IPS-18c (cell line): Measurements from ENCODE around the gene UBASH3B.
A peak's percentile ranks its signal among the peaks of the same experiment; 100 is the strongest.

Experiments used
- H3K4me3 ChIP-seq: 2 replicates; pipeline ENCODE4 v1.7.0; 2013; ENCODE audit warnings: low read depth, mild to moderate bottlenecking, low read length, moderate library complexity; ENCODE audit not compliant: insufficient read depth
- H3K9me3 ChIP-seq: one replicate; pipeline ENCODE4 v1.6.1; 2013; ENCODE audit warnings: mild to moderate bottlenecking, low read length, moderate library complexity; ENCODE audit not compliant: control insufficient read depth, insufficient read depth

UBASH3B gene

DNA sequence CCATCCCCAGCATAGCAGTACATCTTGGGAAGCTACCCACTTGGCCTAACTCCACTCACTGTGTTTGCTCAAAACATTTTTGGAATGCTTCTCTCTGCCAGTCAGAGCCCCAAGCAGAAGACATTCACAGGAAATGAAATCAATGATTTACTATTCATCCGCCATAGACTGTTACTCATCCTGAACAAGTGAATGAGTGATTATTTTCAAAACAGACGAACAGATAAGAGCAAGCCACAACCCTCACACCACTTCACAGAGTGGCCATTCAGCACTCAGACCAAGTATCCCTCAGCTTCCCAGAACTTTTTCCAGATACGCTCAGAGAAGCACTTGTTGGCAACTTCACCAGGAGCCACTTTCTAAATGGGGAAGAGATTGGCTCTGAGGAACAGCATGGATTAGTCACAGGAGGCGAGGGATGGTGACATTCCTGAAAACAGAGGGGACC lies 13.0 kb upstream of the UBASH3B start:
- no peaks in the 10 kb centered on the region for H3K9me3 ChIP-seq
- no peak overlapping the region for H3K4me3 ChIP-seq

DNA sequence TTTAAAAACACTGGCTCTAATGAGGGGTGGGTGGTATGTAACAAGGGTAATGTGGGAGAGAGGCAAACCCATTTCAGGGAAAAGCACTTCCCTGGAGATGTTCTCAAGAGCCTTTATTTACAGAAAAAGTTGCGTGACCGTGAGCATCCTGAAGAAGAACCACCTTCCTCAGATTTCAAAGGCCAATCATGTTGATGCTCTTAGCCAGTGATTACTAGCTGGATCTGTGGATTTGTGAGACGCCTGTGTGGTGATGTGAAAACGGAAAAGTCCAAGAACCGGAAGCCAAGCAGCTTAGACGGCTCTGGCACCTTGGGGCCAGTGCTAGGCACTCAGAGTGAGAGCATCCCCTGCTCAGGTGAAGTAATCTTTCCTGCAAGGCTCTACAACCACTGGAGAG lies 12.6 kb upstream of the UBASH3B start:
- Histone ChIP-seq H3K9me3 (no peaks in the 10 kb centered on the region), H3K4me3 (no peak overlapping the region)

DNA sequence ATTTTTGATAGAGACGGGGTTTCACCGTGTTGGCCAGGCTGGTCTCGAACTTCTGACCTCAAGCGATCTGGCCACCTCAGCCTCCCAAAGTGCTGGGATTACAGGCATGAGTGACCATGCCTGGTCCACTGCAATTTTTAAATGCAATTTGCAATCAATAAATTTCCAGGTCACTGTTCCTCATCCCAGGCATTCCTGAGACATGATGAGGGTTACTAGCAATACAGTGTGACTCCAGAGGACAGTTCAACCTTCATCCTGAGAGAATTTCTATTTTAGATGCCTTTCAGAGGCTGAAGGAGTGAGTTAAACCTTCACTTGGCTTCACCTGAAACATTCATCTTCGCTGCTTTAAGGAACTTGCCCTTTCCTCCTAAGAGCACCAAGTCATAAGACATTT lies 9.7 kb upstream of the UBASH3B start:
- Histone ChIP-seq H3K9me3 (no peaks in the 10 kb centered on the region), H3K4me3 (no peak overlapping the region)

DNA sequence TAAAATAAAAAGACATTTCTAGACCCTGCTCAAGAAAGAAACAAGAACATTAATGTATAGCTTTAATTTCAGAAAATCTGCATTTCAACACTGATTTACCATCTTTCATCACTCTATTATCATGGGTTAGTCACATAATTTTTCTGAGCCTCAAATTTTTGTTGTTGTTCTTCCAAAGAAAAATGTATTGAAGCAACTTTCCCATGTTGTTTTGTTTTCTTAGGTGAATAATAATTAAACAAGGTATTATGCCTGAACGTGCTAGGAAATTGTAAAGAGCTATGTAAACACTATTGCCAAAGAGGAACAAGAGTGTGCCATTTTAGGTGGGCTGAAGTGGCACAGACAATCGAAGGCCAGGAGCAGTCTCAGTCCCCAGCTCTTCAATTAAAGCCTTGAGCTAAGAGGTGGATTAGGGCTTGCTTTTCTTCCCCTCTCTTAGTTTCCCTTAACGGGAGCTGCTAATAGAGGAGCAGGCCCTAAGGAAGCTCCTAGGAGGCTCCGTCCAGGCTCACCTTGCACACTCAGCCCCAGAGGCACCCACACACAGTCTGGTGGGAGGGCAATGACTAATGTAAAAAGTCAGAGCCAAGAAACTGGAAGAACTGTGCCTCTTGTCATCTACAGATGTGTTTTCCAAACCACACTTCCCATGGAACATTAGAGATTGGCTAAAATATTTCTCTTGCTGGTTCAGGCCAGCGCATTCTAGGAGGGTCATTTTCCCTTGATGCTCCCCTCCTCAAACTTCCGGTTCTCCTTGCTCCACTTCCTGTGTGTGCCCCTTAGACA lies 8.8 kb upstream of the UBASH3B start:
- no peak overlapping the region for H3K4me3 ChIP-seq
- H3K9me3 ChIP-seq = no peaks in the 10 kb centered on the region

DNA sequence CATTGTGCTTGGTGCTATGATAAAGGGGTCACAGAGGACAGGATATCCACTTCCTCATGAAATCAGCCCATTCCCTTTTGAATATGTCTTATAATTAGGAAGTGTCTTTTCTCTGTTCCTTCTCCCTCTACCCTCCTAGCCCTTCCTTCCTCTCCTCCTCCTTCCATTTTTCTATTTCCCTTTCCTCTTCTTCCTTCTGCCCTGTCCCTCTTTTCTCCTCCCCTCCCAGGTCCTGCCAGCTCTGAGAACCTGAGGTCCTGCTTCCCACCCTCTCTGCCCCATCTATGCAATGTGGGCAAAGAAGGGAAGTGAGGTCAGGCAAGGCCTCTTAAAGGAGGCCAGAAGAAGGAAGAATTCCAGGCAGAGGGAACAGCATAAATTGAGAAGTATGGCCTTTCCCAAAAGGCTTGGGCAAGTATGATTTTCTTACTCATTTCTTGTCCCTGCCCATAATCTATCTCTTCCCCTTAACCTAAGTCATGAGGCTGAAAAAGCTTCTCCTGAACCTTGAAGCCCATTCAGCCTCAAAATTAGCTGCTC lies 7.7 kb upstream of the UBASH3B start:
- no peaks in the 10 kb centered on the region for H3K9me3 ChIP-seq
- H3K4me3 ChIP-seq = no peak overlapping the region

DNA sequence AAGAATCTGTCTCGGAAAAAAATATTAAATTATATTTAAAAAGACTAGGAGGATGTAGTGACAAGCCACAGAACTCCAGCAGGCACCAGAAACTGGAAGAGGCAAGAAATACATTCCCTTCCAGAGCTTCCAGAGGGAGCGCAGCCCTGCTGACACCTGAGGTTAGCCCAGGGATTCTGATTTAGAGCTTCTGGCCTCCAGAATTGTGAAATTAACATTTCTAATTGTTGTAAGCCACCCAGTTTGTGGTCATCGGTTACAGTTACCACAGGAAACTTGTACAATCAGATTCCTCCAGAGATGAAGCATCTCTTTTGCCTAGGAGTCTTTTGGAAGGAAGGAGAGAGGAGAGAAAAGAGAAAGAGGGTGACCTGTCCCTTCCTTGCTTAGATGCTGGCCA lies 6.4 kb upstream of the UBASH3B start:
- H3K9me3 ChIP-seq = no peaks in the 10 kb centered on the region
- no peak overlapping the region for H3K4me3 ChIP-seq

DNA sequence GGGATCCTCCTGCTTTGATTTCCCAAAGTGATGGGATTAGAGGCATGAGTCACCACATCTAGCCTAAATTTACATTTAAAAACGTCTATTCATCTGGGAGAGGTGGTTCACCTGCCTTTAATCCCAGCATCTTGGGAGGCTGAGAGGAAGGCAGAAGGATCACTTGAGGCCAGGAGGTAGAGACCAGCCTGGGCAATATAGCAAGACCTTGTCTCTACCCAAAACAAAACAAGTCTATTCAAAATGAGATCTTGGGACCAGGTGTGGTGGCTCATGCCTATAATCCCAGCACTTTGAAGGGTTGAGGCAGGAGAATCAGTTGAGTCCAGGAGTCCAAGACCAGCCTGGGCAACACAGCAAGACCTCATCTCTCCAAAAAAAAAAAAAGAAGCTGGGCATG lies 4.9 kb upstream of the UBASH3B start:
- no peak overlapping the region for H3K4me3 ChIP-seq

DNA sequence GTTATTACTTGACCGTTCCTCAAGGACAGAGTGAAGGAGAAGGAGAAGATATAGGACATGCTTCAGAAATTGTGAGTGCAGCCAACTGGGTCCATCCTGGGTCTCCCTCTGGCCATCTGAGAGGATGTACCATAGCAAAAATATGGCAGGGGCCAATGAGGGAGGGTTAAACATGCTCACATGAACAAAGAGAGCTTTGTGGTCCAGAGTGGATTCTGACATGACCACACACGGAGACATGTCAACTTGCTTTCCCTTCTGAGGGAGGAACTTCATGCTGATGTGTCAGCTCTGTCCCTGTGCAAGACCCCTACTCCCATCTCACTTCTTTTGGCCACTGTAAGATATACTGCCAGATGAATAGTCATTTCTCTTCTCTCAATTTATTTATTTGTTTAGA lies 3.0 kb upstream of the UBASH3B start:
- Histone ChIP-seq H3K4me3 (no peak overlapping the region), H3K9me3 (peaks cover 2% of the 10 kb centered on the region)

More for the DNA sequence above, 4.9 kb upstream of the UBASH3B start:
- peaks cover 2% of the 10 kb centered on the region for H3K9me3 ChIP-seq

DNA sequence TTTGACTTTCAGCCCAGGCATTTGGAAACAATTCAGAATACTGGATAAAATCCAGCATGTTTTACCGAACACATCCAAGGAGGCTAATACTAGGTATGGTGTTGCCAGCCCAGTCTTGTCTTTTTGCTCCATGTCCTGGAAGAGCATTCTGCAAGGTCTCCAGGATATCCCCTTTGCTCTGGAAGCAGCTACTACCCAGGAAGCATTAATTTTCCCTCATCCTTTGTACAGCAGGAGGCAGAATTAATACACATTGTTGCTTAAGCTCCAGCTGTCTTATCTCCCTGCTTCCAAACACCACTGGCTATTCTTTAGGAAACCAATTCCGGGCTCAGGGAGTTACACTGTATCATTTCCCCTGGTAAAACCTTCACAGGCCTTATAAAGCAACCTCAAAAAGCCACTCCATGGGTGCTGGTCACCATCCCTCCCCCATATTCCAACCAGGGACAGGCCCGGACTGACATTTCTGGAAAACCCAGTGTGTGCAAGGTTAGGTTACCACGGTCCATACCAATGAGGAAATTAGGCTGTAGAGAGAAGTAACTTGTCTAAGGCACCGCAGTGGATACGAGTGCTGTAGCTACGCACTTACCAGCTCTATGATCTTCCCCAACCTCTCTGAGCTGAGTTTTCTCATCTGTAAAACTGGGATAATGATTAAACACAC lies 1.5 kb upstream of the UBASH3B start:
- no peak overlapping the region for H3K4me3 ChIP-seq
- H3K9me3 ChIP-seq = peaks cover 4% of the 10 kb centered on the region

DNA sequence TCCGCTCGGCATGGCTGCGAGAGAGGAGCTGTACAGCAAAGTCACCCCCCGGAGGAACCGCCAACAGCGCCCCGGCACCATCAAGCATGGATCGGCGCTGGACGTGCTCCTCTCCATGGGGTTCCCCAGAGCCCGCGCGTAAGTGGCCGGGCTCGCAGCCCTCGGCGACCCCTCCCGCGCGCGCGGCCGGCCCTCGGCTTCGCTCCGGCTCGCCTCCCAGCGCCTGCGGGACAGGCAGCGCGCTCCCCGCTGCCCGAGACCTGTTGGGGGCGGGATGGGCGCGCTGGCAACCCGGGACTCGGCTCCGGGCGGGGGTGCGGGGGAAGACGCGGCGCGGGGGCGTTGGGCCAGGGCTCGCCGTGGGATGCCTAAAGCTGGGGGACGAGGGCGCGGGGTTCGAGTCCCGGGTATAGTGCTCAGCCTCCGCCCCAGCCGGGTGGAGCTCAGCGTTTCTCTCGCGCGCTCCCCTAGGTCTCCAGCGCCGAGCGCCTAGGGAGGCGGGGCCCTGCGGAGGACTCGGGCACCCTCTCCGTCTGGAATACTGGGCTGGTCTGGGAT lies 630 bp downstream of the UBASH3B start:
- H3K4me3 ChIP-seq = peak overlapping the region; percentile 88
- peaks cover 4% of the 10 kb centered on the region for H3K9me3 ChIP-seq

DNA sequence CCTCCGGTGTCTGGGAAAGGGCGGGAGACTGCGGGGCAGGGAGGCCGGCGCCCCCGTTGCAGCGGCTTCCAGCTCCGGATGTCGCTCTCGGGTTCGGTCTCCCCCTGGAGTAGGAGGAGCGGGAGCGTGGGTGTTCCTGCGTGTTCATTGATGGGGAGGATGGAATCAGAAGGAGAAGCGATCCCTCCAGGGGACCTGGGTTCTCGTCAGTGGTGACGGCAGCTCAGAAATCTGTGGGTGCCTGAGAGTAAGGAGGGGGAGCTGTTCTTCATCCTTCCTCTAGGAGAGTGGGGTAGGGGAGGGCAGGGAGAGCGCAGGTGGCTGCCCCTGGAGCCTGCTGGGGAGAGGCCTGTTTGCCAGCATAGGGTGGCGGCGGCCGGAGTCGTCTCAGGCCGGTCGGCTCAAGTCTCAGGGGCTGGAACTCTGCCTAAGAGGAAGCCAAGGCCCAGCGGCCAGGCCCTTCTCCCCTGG lies 1.1 kb downstream of the UBASH3B start:
- peak overlapping the region; percentile 88 for H3K4me3 ChIP-seq
- H3K9me3 ChIP-seq = peaks cover 4% of the 10 kb centered on the region

DNA sequence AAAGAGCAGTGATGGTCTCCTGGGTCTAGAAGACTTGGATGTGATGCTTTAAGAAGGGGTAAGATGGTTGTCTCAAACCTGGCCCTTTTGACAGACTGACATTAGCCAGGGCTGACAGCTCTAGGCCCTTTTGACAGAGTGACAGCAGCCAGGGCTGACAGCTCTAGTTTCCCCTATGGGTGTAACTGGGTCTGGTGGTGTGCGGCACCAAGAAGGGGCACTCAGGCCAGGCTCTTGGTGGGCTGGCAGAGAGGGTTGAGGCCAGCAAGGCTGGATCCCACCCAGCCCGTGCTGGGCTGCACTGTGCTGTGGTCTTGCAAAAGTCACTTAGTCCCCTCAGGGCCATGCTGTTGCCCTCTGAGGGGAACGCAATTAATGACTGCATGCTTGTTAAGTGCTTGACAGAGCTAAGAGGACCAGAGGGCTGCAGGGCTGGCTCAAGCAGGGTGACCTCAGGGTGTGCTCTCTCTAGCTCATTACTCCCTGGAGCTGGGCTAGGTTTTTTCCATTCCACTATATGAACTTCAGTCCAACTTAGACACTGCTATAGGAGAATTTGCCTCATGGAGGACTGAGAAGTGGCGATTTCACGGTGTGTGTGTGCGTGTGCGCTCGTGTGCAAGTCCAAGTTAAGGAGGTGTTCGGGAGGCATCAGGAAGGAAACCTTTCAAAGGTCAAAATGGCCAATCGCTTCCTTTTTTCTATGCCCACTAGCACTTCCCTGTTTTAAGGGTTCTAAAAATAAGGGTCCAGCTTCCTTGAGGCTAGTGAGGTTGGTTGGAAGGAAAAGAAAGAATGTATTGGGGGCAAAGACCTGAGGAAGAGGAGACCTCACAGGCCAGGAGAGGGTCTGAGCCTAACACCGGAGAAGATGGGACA lies 4.4 kb downstream of the UBASH3B start:
- peaks cover 3% of the 10 kb centered on the region for H3K9me3 ChIP-seq

DNA sequence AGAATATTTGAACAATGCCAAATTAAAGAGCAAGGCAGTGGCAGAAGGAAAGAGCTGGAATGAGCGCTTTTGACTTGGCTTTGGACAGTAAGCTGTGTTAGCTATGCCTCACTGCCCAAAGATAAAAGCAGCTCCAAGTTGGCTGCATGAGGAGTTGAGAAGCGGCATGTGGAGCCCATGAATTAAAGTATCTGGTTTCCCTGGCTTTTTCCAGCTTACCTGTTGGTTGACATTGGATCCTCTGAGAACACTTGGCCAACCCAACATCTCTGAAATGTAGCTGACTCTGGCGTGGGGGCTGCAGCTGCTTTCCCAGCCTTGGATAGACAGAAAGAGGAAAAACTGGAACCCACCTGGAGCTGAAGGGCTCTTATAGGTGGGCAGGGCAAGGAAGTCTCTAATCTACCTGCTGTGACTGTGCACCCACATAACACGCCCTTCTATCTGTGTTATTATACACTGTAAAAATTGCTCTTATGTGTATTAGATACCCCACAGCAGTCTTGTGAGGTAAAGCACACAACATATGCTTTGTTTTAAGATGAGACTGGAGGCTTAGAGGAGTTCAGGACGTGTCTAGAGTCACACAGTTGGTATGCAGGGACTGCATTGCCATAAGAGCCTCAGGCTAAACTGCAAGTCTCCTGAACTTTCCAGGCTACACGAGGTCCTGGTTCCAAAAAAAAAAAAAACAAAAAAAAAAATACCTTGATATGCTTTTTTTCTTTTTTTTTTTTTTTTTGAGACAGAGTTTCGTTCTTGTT lies 5.8 kb downstream of the UBASH3B start:
- peaks cover 2% of the 10 kb centered on the region for H3K9me3 ChIP-seq
- no peak overlapping the region for H3K4me3 ChIP-seq

More for the DNA sequence above, 4.4 kb downstream of the UBASH3B start:
- no peak overlapping the region for H3K4me3 ChIP-seq

DNA sequence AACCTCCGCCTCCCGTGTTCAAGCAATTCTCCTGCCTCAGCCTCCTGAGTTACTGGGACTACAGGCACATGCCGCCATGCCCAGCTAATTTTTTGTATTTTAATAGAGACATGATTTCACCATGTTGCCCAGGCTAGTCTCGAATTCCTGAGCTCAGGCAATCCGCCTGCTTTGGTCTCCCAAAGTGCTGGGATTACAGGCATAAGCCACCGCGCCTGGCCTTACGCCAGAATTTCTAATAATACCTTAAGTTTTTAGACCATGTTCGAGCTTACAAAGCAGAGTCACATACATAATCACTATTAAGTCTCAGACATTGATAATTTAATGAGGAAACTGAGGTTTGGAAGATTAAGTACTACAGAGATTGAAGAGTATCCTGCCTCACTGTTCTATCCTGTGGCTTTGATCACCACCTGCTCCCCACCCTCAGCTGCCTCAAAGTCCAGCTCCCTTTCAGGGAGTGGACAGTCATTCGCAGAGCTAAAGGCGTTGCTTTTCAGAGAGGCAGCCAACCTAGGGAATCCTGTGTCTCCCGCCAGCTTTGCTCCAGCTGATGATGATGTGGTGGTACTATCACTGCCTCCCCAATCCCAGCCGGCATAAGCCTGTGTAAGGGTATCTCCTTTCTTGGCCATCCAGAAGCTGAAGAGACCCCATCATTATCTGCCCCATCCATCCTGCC lies 7.7 kb downstream of the UBASH3B start:
- Histone ChIP-seq H3K4me3 (no peak overlapping the region), H3K9me3 (peaks cover 2% of the 10 kb centered on the region)

DNA sequence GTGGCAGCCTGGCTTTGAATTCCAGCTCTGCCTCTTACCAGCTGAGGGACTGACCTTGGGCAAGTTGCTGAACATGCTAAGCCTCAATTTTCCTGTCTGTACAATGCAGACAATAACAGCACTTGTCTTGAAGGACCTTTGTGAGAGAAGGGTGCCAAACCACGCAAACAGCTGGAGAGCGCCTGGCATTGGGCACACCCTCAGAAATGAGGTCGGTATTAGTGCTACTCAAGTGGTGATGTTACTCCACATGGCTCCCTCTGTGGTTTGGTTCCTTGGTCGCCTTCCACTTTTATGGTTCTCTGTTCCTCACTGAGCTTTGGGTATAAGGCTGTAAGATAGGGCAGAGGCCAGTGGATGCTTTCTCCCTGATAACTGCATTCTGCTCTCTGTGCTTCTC lies 8.2 kb downstream of the UBASH3B start:
- H3K4me3 ChIP-seq = no peak overlapping the region
- H3K9me3 ChIP-seq = peaks cover 2% of the 10 kb centered on the region

DNA sequence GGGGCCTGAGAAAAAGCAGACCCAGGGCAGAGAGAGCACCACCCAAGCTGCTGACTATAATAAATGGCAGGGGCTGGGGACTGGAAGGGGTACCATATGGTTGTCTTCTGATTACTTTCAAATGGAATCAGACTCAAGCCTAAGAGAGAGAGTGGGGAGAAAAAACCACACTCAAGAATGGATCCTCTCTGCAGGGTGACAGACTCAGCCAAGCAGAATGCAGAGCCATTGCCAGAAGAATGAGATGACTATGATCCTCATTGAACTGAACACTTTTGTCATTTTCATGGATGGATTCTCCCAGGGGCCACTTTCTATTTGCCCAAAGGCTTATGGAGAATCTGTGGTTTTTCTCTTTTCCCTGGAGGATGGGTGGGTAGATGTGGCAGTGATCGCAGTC lies 8.7 kb downstream of the UBASH3B start:
- no peaks in the 10 kb centered on the region for H3K9me3 ChIP-seq
- no peak overlapping the region for H3K4me3 ChIP-seq
